Neural cell (in vitro differentiated cells): ENCODE measurements around the gene USP12. TPM values are rescaled to one million over a fixed set of nuclear protein-coding genes. Genes with fewer than 3 reads are reported as not detected.

Experiments used
- H2AFZ ChIP-seq: fragments of 200-600, 300-800 bp; sonication (generic), shearing (Covaris generic); 2 replicates; pipeline ENCODE4 v1.6.0; 2014; ENCODE audit warnings: low read depth, mild to moderate bottlenecking, antibody characterized with exemption, low read length, moderate library complexity
- H3F3A ChIP-seq: fragments of 200-600 bp; shearing (Covaris generic); 2 replicates; pipeline ENCODE4 v1.6.1; 2016; ENCODE audit warnings: mild to moderate bottlenecking, moderate library complexity, mixed read lengths, antibody characterized with exemption, low read length; ENCODE audit not compliant: insufficient read depth, poor library complexity, severe bottlenecking
- H3K27ac ChIP-seq: fragments of 200-600, 300-800 bp; sonication (generic), shearing (Covaris generic); 2 replicates; pipeline ENCODE4 v1.5.1; 2014; ENCODE audit warnings: mild to moderate bottlenecking, low read length, moderate library complexity
- H3K27me3 ChIP-seq: fragments of 300-800, 200-600 bp; sonication (generic), shearing (Covaris generic); 2 replicates; pipeline ENCODE4 v1.6.0; 2014; ENCODE audit warnings: mild to moderate bottlenecking, low read depth, low read length, moderate library complexity; ENCODE audit not compliant: insufficient read depth
- H3K36me3 ChIP-seq: fragments of 300-800, 200-600 bp; sonication (generic), shearing (Covaris generic); 2 replicates; pipeline ENCODE4 v1.5.1; 2014; ENCODE audit warnings: mild to moderate bottlenecking, antibody characterized with exemption, low read length, moderate library complexity; ENCODE audit not compliant: insufficient read depth
- H3K4me2 ChIP-seq: fragments of 300-800, 200-600 bp; sonication (generic), shearing (Covaris generic); 2 replicates; pipeline ENCODE4 v1.6.0; 2014; ENCODE audit warnings: mild to moderate bottlenecking, low read length
- H3K4me3 ChIP-seq: fragments of 300-800, 200-600 bp; sonication (generic), shearing (Covaris generic); 2 replicates; pipeline ENCODE4 v1.5.1; 2014; ENCODE audit warnings: mild to moderate bottlenecking, low read length, moderate library complexity
- H3K79me2 ChIP-seq: fragments of 200-600 bp; shearing (Covaris generic); replicated peaks from 2 replicates; pipeline ENCODE4 v1.6.0; 2014; ENCODE audit warnings: mild to moderate bottlenecking, low read length, moderate library complexity; ENCODE audit not compliant: insufficient read depth
- H3K9ac ChIP-seq: fragments of 300-800, 200-600 bp; sonication (generic), shearing (Covaris generic); 2 replicates; pipeline ENCODE4 v1.6.1; 2016; ENCODE audit warnings: mild to moderate bottlenecking, low read length, mixed read lengths
- H3K9me2 ChIP-seq: fragments of 200-600 bp; shearing (Covaris generic); 2 replicates; pipeline ENCODE4 v1.6.1; 2016; ENCODE audit warnings: mild to moderate bottlenecking, low read length, mixed read lengths; ENCODE audit not compliant: insufficient read depth
- H3K9me3 ChIP-seq: fragments of 200-600, 300-800 bp; sonication (generic), shearing (Covaris generic); 2 replicates; pipeline ENCODE4 v1.6.1; 2016; ENCODE audit warnings: mild to moderate bottlenecking, mixed run types, low read length, moderate library complexity, mixed read lengths
- H4K20me1 ChIP-seq: fragments of 200-600 bp; shearing (Covaris generic); 2 replicates; pipeline ENCODE4 v1.6.1; 2016; ENCODE audit warnings: mild to moderate bottlenecking, mixed run types; ENCODE audit not compliant: insufficient read depth
- CTCF ChIP-seq: fragments of 450-650 bp; IDR thresholded peaks from 2 replicates; pipeline ENCODE4 v1.5.1; 2014; ENCODE audit warnings: antibody characterized with exemption, mild to moderate bottlenecking, moderate library complexity; ENCODE audit not compliant: poor library complexity, severe bottlenecking
- EP300 ChIP-seq: fragments of 450-650 bp; conservative IDR thresholded peaks from 2 replicates; pipeline ENCODE4 v1.6.1; 2014; ENCODE audit warnings: antibody characterized with exemption, mild to moderate bottlenecking, moderate library complexity; ENCODE audit not compliant: poor library complexity, severe bottlenecking
- EZH2 ChIP-seq: fragments of 200-600, 300-800 bp; shearing (Covaris generic), sonication (generic); IDR thresholded peaks from 2 replicates; pipeline ENCODE4 v1.6.1; 2014; ENCODE audit warnings: antibody characterized with exemption, low read length, borderline replicate concordance, mild to moderate bottlenecking; ENCODE audit not compliant: insufficient read depth, poor library complexity, severe bottlenecking
- POLR2AphosphoS5 ChIP-seq: IDR thresholded peaks from 2 replicates; pipeline ENCODE4 v1.6.1; 2012
- RAD21 ChIP-seq: fragments of 450-650 bp; conservative IDR thresholded peaks from 2 replicates; pipeline ENCODE4 v1.6.1; 2014; ENCODE audit warnings: antibody characterized with exemption, mild to moderate bottlenecking, moderate library complexity
- REST ChIP-seq: IDR thresholded peaks from 2 replicates; pipeline ENCODE4 v1.6.1; 2012; ENCODE audit warnings: borderline replicate concordance
- SMC3 ChIP-seq: fragments of 450-650 bp; conservative IDR thresholded peaks from 2 replicates; pipeline ENCODE4 v1.6.1; 2014; ENCODE audit warnings: antibody characterized with exemption, mild to moderate bottlenecking, moderate library complexity; ENCODE audit not compliant: poor library complexity
- TAF1 ChIP-seq: IDR thresholded peaks from 2 replicates; pipeline ENCODE4 v1.6.1; 2012; ENCODE audit warnings: low read depth
- polyA plus RNA-seq: library from polyadenylated mRNA; depleted of rRNA; stranded (reverse); fragments of >200 nt; gene quantifications from 2 replicates; pipeline ENCODE4 v1.2.3, GENCODE V29; 2014

The USP12 gene
- polyA plus RNA-seq, 1 donor from 2014 or later = 26.2 TPM

- TF ChIP-seq REST (no peak), EZH2 (no peak), TAF1 (no peak), RAD21 (no peak), EP300 (no peak), SMC3 (no peak)
- Histone ChIP-seq H3K4me2 (no peak overlapping the region), H3K9ac (no peak overlapping the region), H3K79me2 (peaks cover 60% of the 10 kb centered on the region), H3K4me3 (no peak overlapping the region), H3K36me3 (no peaks in the 10 kb centered on the region), H3K27ac (no peak overlapping the region), H3K9me3 (no peaks in the 10 kb centered on the region), H3K9me2 (no peaks in the 10 kb centered on the region), H2AFZ (no peak overlapping the region), H3F3A (no peaks in the 10 kb centered on the region), H4K20me1 (no peaks in the 10 kb centered on the region), H3K27me3 (no peaks in the 10 kb centered on the region)
Measured at GRCh38 chr13:27132538-27132937, 39.1 kb downstream of the USP12 start.

- Histone ChIP-seq H4K20me1 (no peaks in the 10 kb centered on the region), H3K79me2 (peaks cover 63% of the 10 kb centered on the region), H3K36me3 (no peaks in the 10 kb centered on the region), H3K27ac (no peak overlapping the region), H2AFZ (no peak overlapping the region), H3K9ac (no peak overlapping the region), H3K4me2 (no peak overlapping the region), H3K9me2 (no peaks in the 10 kb centered on the region), H3K9me3 (no peaks in the 10 kb centered on the region), H3K27me3 (no peaks in the 10 kb centered on the region), H3F3A (no peaks in the 10 kb centered on the region), H3K4me3 (no peak overlapping the region)
- TF ChIP-seq CTCF = no peak
- TF ChIP-seq POLR2AphosphoS5 = no peak
- no peak for TF ChIP-seq RAD21
- no peak for TF ChIP-seq EP300
- TF ChIP-seq SMC3 = no peak
- no peak for TF ChIP-seq TAF1
- no peak for TF ChIP-seq EZH2
- no peak for TF ChIP-seq REST
Measured at GRCh38 chr13:27131906-27132305, 39.7 kb downstream of the USP12 start.
